GM19193 (cell line): ENCODE results near the gene TYROBP.

Experiments
- POLR2A ChIP-seq: IDR thresholded peaks from 4 replicates; pipeline ENCODE4 v1.6.1; 2011; ENCODE audit not compliant: insufficient read depth, insufficient read length; ENCODE audit errors: extremely low read depth

Gene TYROBP

GRCh38 chr19:35937345-35938281, 29.5 kb upstream of the TYROBP start:
- TF ChIP-seq POLR2A, result no peak

- TF ChIP-seq POLR2A, result no peak
Observed at GRCh38 chr19:35936738-35937268, 28.7 kb upstream of the TYROBP start.

GRCh38 chr19:35935911-35936737, 28.0 kb upstream of the TYROBP start, which contains the start of gene LRFN3:
Gene LRFN3, plus strand, starts transcription at chr19:35936374. Its CDS starts 3,052 bp downstream, at chr19:35939426.
- TF ChIP-seq POLR2A, result no peak

GRCh38 chr19:35932291-35932936, 24.3 kb upstream of the TYROBP start:
- no peak for TF ChIP-seq POLR2A

- no peak for TF ChIP-seq POLR2A
Observed at GRCh38 chr19:35931874-35932202, 23.7 kb upstream of the TYROBP start.

- peak; percentile 99 for TF ChIP-seq POLR2A
Observed at GRCh38 chr19:35931161-35931873, 23.2 kb upstream of the TYROBP start.

GRCh38 chr19:35929876-35930275, 21.8 kb upstream of the TYROBP start:
- no peak for TF ChIP-seq POLR2A

GRCh38 chr19:35928507-35928906, 20.4 kb upstream of the TYROBP start:
- no peak for TF ChIP-seq POLR2A

- TF ChIP-seq POLR2A, result no peak
Observed at GRCh38 chr19:35925501-35925900, 17.4 kb upstream of the TYROBP start.

- no peak for TF ChIP-seq POLR2A
Observed at GRCh38 chr19:35921012-35921411, 12.9 kb upstream of the TYROBP start.

GRCh38 chr19:35919306-35919705, 11.2 kb upstream of the TYROBP start:
- no peak for TF ChIP-seq POLR2A

GRCh38 chr19:35915443-35915842, 7.3 kb upstream of the TYROBP start:
- no peak for TF ChIP-seq POLR2A

GRCh38 chr19:35913589-35913988, 5.5 kb upstream of the TYROBP start:
- TF ChIP-seq POLR2A, result no peak

GRCh38 chr19:35911790-35912189, 3.7 kb upstream of the TYROBP start:
- TF ChIP-seq POLR2A, result no peak

GRCh38 chr19:35911173-35911572, 3.1 kb upstream of the TYROBP start:
- TF ChIP-seq POLR2A, result no peak

- TF ChIP-seq POLR2A, result no peak
Observed at GRCh38 chr19:35909684-35910035, 1.6 kb upstream of the TYROBP start.
